K562 (cell line): ENCODE results near the gene KCNAB1. TPM values are rescaled to one million over a fixed set of nuclear protein-coding genes. Genes with fewer than 3 reads are reported as not detected.

Experiments
- ATAC-seq: fragments of 200-7000 bp; cut with Tn5 transposase; 3 replicates; pipeline ENCODE4 v1.9.1; 2020; ENCODE audit warnings: moderate library complexity
- BruUV-seq: library from RNA; stranded (reverse); fragments of 400-500 nt; replicated peaks from 2 replicates; lab custom pipeline; 2021; lab: Mats Ljungman, UMichigan
- CTCF ChIA-PET: fragments of 300-600 bp; formaldehyde crosslinking; extraction: SDS; loops from one replicate; lab custom pipeline; 2021; ENCODE audit warnings: low intra/inter-chr PET ratio; lab: Yijun Ruan, JAX
- POLR2A ChIA-PET: fragments of 300-600, 350-650 bp; sonication (Branson Sonifier 250); formaldehyde crosslinking; extraction: SDS; loops from one replicate; lab custom pipeline; 2021; ENCODE audit warnings: antibody characterized with exemption, inconsistent platforms; lab: Yijun Ruan, JAX
- DNase-seq, 4 experiments: peaks; one replicate each; pipeline versions ENCODE4 v3.0.0 to v3.0.0-alpha.2; 2011 to 2018; ENCODE audit warnings: low spot score in 3 of 4, mixed read lengths in 3 of 4; ENCODE audit errors: extremely low read depth in 1 of 4
- FAIRE-seq: peaks from 2 replicates; lab custom pipeline; 2011; peaks lifted over from hg19 to GRCh38; lab: Jason Lieb, UNC
- H2AFZ ChIP-seq: 2 replicates; pipeline ENCODE4 v1.6.0; 2011; ENCODE audit warnings: low read depth, low read length, control low read depth, inconsistent platforms
- H3K27ac ChIP-seq: fragments of 200-600 bp; 3 replicates; pipeline ENCODE4 v1.8.0; 2011; ENCODE audit warnings: low read depth, mild to moderate bottlenecking, control low read depth, inconsistent platforms, low read length, moderate library complexity, mixed read lengths; ENCODE audit errors: extremely low read depth
- H3K27me3 ChIP-seq, 2 experiments: fragments of 300-600 bp in 1 of 2; 2 replicates in 1 of 2; 3 replicates in 1 of 2; pipeline versions ENCODE4 v1.6.0 to v1.8.0; 2011; ENCODE audit warnings: inconsistent platforms in 2 of 2, low read length in 2 of 2, mild to moderate bottlenecking in 1 of 2, mixed read lengths in 1 of 2, moderate library complexity in 1 of 2; ENCODE audit not compliant: control insufficient read depth in 2 of 2, insufficient read depth in 2 of 2
- H3K36me3 ChIP-seq: fragments of 300-600 bp; 3 replicates; pipeline ENCODE4 v1.8.0; 2011; ENCODE audit warnings: mild to moderate bottlenecking, low read length, inconsistent platforms; ENCODE audit not compliant: control insufficient read depth, insufficient read depth
- H3K4me1 ChIP-seq, 2 experiments: fragments of 200-600 bp in 1 of 2; replicated peaks in 1 of 2; 2 replicates in 1 of 2; 3 replicates in 1 of 2; pipeline versions ENCODE4 v1.5.1 to v1.8.0; 2011; ENCODE audit warnings: inconsistent platforms in 2 of 2, low read length in 2 of 2, mild to moderate bottlenecking in 1 of 2, mixed read lengths in 1 of 2, moderate library complexity in 1 of 2; ENCODE audit not compliant: control insufficient read depth in 2 of 2, insufficient read depth in 2 of 2
- H3K4me2 ChIP-seq: 2 replicates; pipeline ENCODE4 v1.6.1; 2011; ENCODE audit warnings: low read length, control low read depth, inconsistent platforms, mixed read lengths; ENCODE audit not compliant: insufficient read depth
- H3K4me3 ChIP-seq: fragments of 200-600 bp; sonication (generic), shearing (Covaris generic); 2 replicates; pipeline ENCODE4 v1.5.1; 2016; ENCODE audit warnings: control low read depth, inconsistent platforms
- H3K79me2 ChIP-seq: fragments of 200-600 bp; 3 replicates; pipeline ENCODE4 v1.8.0; 2011; ENCODE audit warnings: low read length, inconsistent platforms; ENCODE audit not compliant: control insufficient read depth, insufficient read depth
- H3K9ac ChIP-seq, 2 experiments: 2 replicates each; pipeline versions ENCODE4 v1.6.0 to v1.6.1; 2011; ENCODE audit warnings: low read depth in 2 of 2, low read length in 2 of 2, control low read depth in 1 of 2, inconsistent platforms in 1 of 2, mild to moderate bottlenecking in 1 of 2, mixed read lengths in 1 of 2; ENCODE audit not compliant: insufficient read depth in 1 of 2
- H3K9me1 ChIP-seq: one replicate; pipeline ENCODE4 v1.6.0; 2011; ENCODE audit warnings: inconsistent platforms, mild to moderate bottlenecking, low read length, moderate library complexity; ENCODE audit not compliant: control insufficient read depth, insufficient read depth
- H3K9me3 ChIP-seq: replicated peaks from 2 replicates; pipeline ENCODE4 v1.5.1; 2011; ENCODE audit warnings: low read depth, low read length, inconsistent platforms; ENCODE audit not compliant: control insufficient read depth, insufficient read depth
- H4K20me1 ChIP-seq: replicated peaks from 2 replicates; pipeline ENCODE4 v1.6.1; 2011; ENCODE audit warnings: low read length, inconsistent platforms, mixed read lengths; ENCODE audit not compliant: control insufficient read depth, insufficient read depth
- E2F3 ChIP-seq: fragments of 250-450 bp; sonication (Bioruptor Pico); IDR thresholded peaks from 2 replicates; pipeline ENCODE4 v1.4.0; 2020; ENCODE audit warnings: mild to moderate bottlenecking
- NEUROD1 ChIP-seq: fragments of 150-350 bp; IDR thresholded peaks from 2 replicates; pipeline ENCODE4 v1.6.1; 2014; ENCODE audit warnings: borderline replicate concordance, low read length, low read depth; ENCODE audit not compliant: partially characterized antibody
- RBM34 ChIP-seq: fragments of 200-400 bp; formaldehyde crosslinking; IDR thresholded peaks from 2 replicates; pipeline ENCODE4 v1.6.1; 2018; ENCODE audit warnings: low read length, borderline replicate concordance; ENCODE audit not compliant: insufficient read depth
- TRIM28 ChIP-seq: fragments of 450-650 bp; IDR thresholded peaks from 2 replicates; pipeline ENCODE4 v1.6.1; 2017
- ZNF785 ChIP-seq: fragments of 250-450 bp; sonication (Bioruptor Pico); IDR thresholded peaks from 2 replicates; pipeline ENCODE4 v1.4.0; 2020; ENCODE audit warnings: mild to moderate bottlenecking
- WGBS: fragments of 100-300 bp; shearing (Covaris generic); methylation state at CpG from one replicate; pipeline ENCODE4 v1.1.6; 2016; ENCODE audit warnings: low coverage, mixed read lengths; ENCODE audit not compliant: insufficient coverage; ENCODE audit errors: missing lambda C conversion rate; 5-methylcytosine and 5-hydroxymethylcytosine counted together
- in situ Hi-C: fragments of 300-500 bp; cut with MboI; formaldehyde crosslinking; loops from 4 replicates; pipeline ENCODE4 v1.15.0; 2018; ENCODE audit warnings: inconsistent platforms, mixed read lengths
- intact Hi-C: fragments of 100-400 bp; cut with micrococcal nuclease; formaldehyde crosslinking; loops from 2 replicates; pipeline ENCODE4 v1.14.2; 2022
- polyA plus RNA-seq, 8 experiments: library from polyadenylated mRNA; depleted of rRNA in 4 of 8; stranded (reverse) in 5 of 8; unstranded in 3 of 8; fragments of >200 nt; fragmentation: Nextera tagmentation in 2 of 8; fragmentation: Illumina TruSeq in 1 of 8; extraction: Ambion mirVana in 2 of 8; extraction: Trizol in 1 of 8; gene quantifications; 2 replicates each; pipeline versions ENCODE4 v1.2.1 to v1.2.3, GENCODE V29; 2011 to 2014; ENCODE audit warnings: inconsistent platforms in 1 of 8, missing spikeins in 1 of 8
- total RNA-seq, 7 experiments: library from RNA; depleted of rRNA in 6 of 7; stranded (reverse); fragments of >200 nt in 6 of 7; fragmentation: Illumina TruSeq in 2 of 7; extraction: Trizol in 2 of 7; gene quantifications; 2 replicates each; pipeline versions ENCODE4 v1.2.1 to v1.2.3, GENCODE V29; 2011 to 2021; ENCODE audit warnings: low replicate concordance in 1 of 7
- TF ChIP-seq, protein P1 (sequence below): IDR thresholded peaks from 2 replicates; pipeline ENCODE4 v1.6.1; 2011; ENCODE audit warnings: borderline replicate concordance, low read depth, mild to moderate bottlenecking, moderate library complexity, low read length; ENCODE audit not compliant: insufficient read depth, poor library complexity, severe bottlenecking
- TF ChIP-seq, protein P2 (sequence below), 2 experiments: IDR thresholded peaks in 1 of 2; conservative IDR thresholded peaks in 1 of 2; 2 replicates each; pipeline ENCODE4 v1.6.1; 2016; ENCODE audit warnings: low read depth in 2 of 2, mild to moderate bottlenecking in 1 of 2, missing compliant biosample characterization in 1 of 2, missing genetic modification characterization in 1 of 2, moderate library complexity in 1 of 2
- TF ChIP-seq, protein P3 (sequence below): fragments of 450-650 bp; IDR thresholded peaks from 2 replicates; pipeline ENCODE4 v1.6.1; 2018; ENCODE audit not compliant: partially characterized antibody

Gene KCNAB1
- total and polyA plus RNA-seq, 9 of the 15 experiments (the other 6 are each of a cell fraction or from before 2014, with no cell fraction given), result 0.14 to 1.2 (median 0.51) TPM

DNA sequence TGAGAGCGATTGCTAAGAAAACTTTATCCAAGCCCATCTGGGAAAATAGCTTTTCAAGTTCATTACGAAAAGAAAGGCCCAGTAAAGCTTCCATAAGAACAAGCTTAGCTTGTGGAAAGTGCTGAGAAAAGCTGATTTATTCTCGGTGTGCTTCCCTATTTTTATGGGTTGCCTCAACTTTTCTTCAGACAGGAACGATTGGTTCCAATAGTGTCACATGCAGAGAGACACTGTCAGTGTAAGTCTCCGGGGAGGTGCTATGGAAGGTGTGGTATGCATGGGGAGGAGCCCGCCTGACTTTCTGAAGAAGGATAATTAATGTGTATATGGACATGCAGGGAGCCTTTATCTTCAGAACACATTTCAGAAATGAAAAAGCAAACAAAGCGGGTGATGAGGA lies 257.3 kb downstream of the KCNAB1 start:
- in situ Hi-C loops (loop anchor here (25.0 kb wide), 1 partner anchor 215 kb away; no protein-coding TSS in a partner anchor), intact Hi-C loops (no loop called here)
- H3K4me1 ChIP-seq, result no peaks in the 10 kb centered on the region
- 1% methylated on average over 7 of the region's 7 CpGs for WGBS
- no peak overlapping the region for H3K4me3 ChIP-seq
- H3K36me3 ChIP-seq, result no peaks in the 10 kb centered on the region
- H3K27me3 ChIP-seq, result peaks cover 8 to 29% of the 10 kb centered on the region in 2 experiments; a peak in 4 of 5 replicates
- no peaks in the 10 kb centered on the region for H3K9me1 ChIP-seq
- H3K79me2 ChIP-seq, result no peaks in the 10 kb centered on the region
- H3K9me3 ChIP-seq, result no peaks in the 10 kb centered on the region
- no peaks in the 10 kb centered on the region for H4K20me1 ChIP-seq
- no peak overlapping the region for H3K27ac ChIP-seq
- BruUV-seq, result no TSS peak
- CTCF ChIA-PET, result no interaction called here
- no peak overlapping the region for H3K4me2 ChIP-seq
- FAIRE-seq (no peak), DNase-seq (no peak), ATAC-seq (no peak)
- H2AFZ ChIP-seq, result no peak overlapping the region
- H3K9ac ChIP-seq, result no peak overlapping the region
- POLR2A ChIA-PET, result interaction anchor here (0.6 to 1.1 kb wide), 2 partner anchors 20 to 526 kb away, joined by 3 read pairs; no protein-coding TSS in a partner anchor
- TF ChIP-seq E2F3 (CRISPR knock-in tag) (no peak), ZNF785 (CRISPR knock-in tag) (no peak), RBM34 (no peak), NEUROD1 (no peak), TRIM28 (no peak)
- TF ChIP-seq, protein P1, sequence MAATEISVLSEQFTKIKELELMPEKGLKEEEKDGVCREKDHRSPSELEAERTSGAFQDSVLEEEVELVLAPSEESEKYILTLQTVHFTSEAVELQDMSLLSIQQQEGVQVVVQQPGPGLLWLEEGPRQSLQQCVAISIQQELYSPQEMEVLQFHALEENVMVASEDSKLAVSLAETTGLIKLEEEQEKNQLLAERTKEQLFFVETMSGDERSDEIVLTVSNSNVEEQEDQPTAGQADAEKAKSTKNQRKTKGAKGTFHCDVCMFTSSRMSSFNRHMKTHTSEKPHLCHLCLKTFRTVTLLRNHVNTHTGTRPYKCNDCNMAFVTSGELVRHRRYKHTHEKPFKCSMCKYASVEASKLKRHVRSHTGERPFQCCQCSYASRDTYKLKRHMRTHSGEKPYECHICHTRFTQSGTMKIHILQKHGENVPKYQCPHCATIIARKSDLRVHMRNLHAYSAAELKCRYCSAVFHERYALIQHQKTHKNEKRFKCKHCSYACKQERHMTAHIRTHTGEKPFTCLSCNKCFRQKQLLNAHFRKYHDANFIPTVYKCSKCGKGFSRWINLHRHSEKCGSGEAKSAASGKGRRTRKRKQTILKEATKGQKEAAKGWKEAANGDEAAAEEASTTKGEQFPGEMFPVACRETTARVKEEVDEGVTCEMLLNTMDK, result no peak
- TF ChIP-seq, protein P2, sequence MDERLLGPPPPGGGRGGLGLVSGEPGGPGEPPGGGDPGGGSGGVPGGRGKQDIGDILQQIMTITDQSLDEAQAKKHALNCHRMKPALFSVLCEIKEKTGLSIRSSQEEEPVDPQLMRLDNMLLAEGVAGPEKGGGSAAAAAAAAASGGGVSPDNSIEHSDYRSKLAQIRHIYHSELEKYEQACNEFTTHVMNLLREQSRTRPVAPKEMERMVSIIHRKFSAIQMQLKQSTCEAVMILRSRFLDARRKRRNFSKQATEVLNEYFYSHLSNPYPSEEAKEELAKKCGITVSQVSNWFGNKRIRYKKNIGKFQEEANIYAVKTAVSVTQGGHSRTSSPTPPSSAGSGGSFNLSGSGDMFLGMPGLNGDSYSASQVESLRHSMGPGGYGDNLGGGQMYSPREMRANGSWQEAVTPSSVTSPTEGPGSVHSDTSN (CRISPR knock-in tag; IDR thresholded peaks at IDR 0.05; ENCODE audit: low read depth), result no peak
- TF ChIP-seq, protein P2 (tag; conservative IDR thresholded peaks at IDR 0.05; ENCODE audit: low read depth), result no peak
- TF ChIP-seq, protein P3, sequence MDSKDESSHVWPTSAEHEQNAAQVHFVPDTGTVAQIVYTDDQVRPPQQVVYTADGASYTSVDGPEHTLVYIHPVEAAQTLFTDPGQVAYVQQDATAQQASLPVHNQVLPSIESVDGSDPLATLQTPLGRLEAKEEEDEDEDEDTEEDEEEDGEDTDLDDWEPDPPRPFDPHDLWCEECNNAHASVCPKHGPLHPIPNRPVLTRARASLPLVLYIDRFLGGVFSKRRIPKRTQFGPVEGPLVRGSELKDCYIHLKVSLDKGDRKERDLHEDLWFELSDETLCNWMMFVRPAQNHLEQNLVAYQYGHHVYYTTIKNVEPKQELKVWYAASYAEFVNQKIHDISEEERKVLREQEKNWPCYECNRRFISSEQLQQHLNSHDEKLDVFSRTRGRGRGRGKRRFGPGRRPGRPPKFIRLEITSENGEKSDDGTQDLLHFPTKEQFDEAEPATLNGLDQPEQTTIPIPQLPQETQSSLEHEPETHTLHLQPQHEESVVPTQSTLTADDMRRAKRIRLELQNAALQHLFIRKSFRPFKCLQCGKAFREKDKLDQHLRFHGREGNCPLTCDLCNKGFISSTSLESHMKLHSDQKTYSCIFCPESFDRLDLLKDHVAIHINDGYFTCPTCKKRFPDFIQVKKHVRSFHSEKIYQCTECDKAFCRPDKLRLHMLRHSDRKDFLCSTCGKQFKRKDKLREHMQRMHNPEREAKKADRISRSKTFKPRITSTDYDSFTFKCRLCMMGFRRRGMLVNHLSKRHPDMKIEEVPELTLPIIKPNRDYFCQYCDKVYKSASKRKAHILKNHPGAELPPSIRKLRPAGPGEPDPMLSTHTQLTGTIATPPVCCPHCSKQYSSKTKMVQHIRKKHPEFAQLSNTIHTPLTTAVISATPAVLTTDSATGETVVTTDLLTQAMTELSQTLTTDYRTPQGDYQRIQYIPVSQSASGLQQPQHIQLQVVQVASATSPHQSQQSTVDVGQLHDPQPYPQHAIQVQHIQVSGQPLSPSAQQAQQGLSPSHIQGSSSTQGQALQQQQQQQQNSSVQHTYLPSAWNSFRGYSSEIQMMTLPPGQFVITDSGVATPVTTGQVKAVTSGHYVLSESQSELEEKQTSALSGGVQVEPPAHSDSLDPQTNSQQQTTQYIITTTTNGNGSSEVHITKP, result no peak
